Measurements from ENCODE around the gene ZNF337. TPM values are rescaled to one million over a fixed set of nuclear protein-coding genes. Genes with fewer than 3 reads are reported as not detected.
"Not testable (repeated sequence)": the region's sequence is repeated elsewhere in the genome, so short reads cannot be mapped to it uniquely, and the experiment has no call there.

The ZNF337 gene
- total RNA-seq, 3 donors from 2014 or later, result 7.2 to 16.2 (median 8.3) TPM

GRCh38 chr20:25659999-25660398, 36.7 kb downstream of the ZNF337 start:
- Histone ChIP-seq H3K4me1 (ENCODE audit: low read depth) (no peaks in the 10 kb centered on the region), H3K4me3 (no peak overlapping the region), H3K36me3 (ENCODE audit: low read depth) (no peaks in the 10 kb centered on the region), H3K9me3 (no peaks in the 10 kb centered on the region)
- intact Hi-C loops (cut with DNase I, micrococcal nuclease), result no loop called here
- ATAC-seq, result peak; percentile 41
- TF ChIP-seq CTCF (IDR thresholded peaks at IDR 0.05), result no peak
- no peak for DNase-seq

DNA sequence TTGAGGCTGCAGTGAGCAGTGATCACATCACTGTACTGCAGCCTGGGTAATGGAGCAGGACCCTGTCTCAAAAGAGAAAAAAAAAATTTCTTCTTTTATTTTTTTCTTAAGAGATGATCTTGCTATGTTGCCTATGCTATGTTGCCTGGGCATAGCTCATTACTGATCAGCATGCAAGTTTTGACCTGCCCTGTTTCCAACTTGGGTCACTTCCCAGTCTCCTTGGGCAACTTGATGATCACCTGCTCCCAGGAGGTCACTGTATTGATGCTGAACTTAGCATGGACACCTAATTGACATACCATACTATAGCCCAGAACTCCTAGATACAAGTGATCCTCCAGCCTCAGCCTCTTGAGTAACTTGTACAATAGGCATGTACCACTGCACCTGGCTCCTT, 42.2 kb downstream of the ZNF337 start:
- Histone ChIP-seq H3K36me3 (ENCODE audit: low read depth) (no peaks in the 10 kb centered on the region), H3K4me3 (no peak overlapping the region), H3K9me3 (no peaks in the 10 kb centered on the region), H3K4me1 (ENCODE audit: low read depth) (no peaks in the 10 kb centered on the region)
- DNase-seq, result no peak
- intact Hi-C loops (cut with DNase I, micrococcal nuclease), result no loop called here
- ATAC-seq, result no peak
- TF ChIP-seq CTCF (IDR thresholded peaks at IDR 0.05), result no peak

GRCh38 chr20:25652866-25653265, 43.8 kb downstream of the ZNF337 start:
- intact Hi-C loops (cut with DNase I, micrococcal nuclease); DNase-seq; H3K9me3 ChIP-seq; H3K4me1 ChIP-seq (ENCODE audit: low read depth); H3K36me3 ChIP-seq (ENCODE audit: low read depth); ATAC-seq; H3K4me3 ChIP-seq: not testable (repeated sequence)

- no peak for DNase-seq
- intact Hi-C loops (cut with DNase I, micrococcal nuclease), result no loop called here
- ATAC-seq, result no peak
These were observed 51.8 kb downstream of the ZNF337 start for GRCh38 chr20:25644814-25645213.

GRCh38 chr20:25643716-25644115, 52.9 kb downstream of the ZNF337 start:
- TF ChIP-seq CTCF (IDR thresholded peaks at IDR 0.05), result no peak
- H3K36me3 ChIP-seq (ENCODE audit: low read depth), result no peaks in the 10 kb centered on the region
- no peak for DNase-seq
- ATAC-seq, result no peak
- H3K4me1 ChIP-seq (ENCODE audit: low read depth), result no peaks in the 10 kb centered on the region
- intact Hi-C loops (cut with DNase I, micrococcal nuclease), result no loop called here
- H3K4me3 ChIP-seq, result no peak overlapping the region
- no peaks in the 10 kb centered on the region for H3K9me3 ChIP-seq

More at GRCh38 chr20:25644814-25645213, 51.8 kb downstream of the ZNF337 start:
- no peak for TF ChIP-seq CTCF (IDR thresholded peaks at IDR 0.05)
- H3K4me3 ChIP-seq, result no peak overlapping the region
- H3K36me3 ChIP-seq (ENCODE audit: low read depth), result no peaks in the 10 kb centered on the region
- H3K4me1 ChIP-seq (ENCODE audit: low read depth), result no peaks in the 10 kb centered on the region
- H3K9me3 ChIP-seq, result no peaks in the 10 kb centered on the region

DNA sequence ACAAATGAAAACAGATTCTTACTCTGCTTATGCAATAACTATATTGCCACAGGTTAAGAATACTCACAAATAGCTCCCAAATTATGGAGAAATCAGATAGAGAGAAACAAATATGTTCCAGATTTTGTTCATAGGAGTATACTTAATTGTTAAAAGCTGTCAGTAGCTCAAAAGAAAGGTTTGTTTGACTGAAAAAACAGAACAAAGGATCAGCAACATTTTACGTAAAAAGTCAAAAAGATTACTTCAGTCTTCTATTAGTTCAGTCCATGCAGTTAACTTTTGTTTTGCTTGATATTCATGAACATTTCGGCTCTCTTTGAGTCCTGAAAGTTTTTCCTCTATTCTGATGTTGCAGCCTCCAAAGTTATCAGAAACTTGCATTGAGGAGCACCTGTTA, 59.4 kb downstream of the ZNF337 start:
- Histone ChIP-seq H3K4me3 (no peak overlapping the region), H3K9me3 (peaks cover 5% of the 10 kb centered on the region), H3K4me1 (ENCODE audit: low read depth) (no peaks in the 10 kb centered on the region), H3K36me3 (ENCODE audit: low read depth) (no peaks in the 10 kb centered on the region)
- ATAC-seq (no peak), DNase-seq (no peak)
- intact Hi-C loops (cut with DNase I, micrococcal nuclease), result no loop called here
- no peak for TF ChIP-seq CTCF (IDR thresholded peaks at IDR 0.05)
